Kidney epithelial cell (primary cell): Measurements from ENCODE around the gene PPP1R14D. TPM values are rescaled to one million over a fixed set of nuclear protein-coding genes. Genes with fewer than 3 reads are reported as not detected.

Source experiments
- DNase-seq: peaks from one replicate; pipeline ENCODE4 v3.0.0-alpha.2; 2010; ENCODE audit warnings: low read depth
- H3K27me3 ChIP-seq: 2 replicates; pipeline ENCODE4 v1.6.0; 2011; ENCODE audit warnings: low read length; ENCODE audit not compliant: control insufficient read depth, insufficient read depth
- H3K36me3 ChIP-seq: 2 replicates; pipeline ENCODE4 v1.5.1; 2011; ENCODE audit warnings: low read length; ENCODE audit not compliant: control insufficient read depth, insufficient read depth
- H3K4me3 ChIP-seq: 2 replicates; pipeline ENCODE4 v1.5.1; 2011; ENCODE audit warnings: low read depth, mild to moderate bottlenecking, control low read depth, low read length
- total RNA-seq: library from RNA; depleted of rRNA; stranded (reverse); fragments of >200 nt; gene quantifications from 2 replicates; pipeline ENCODE4 v1.2.3, GENCODE V29; 2015
- TF ChIP-seq, protein P1 (sequence below): IDR thresholded peaks from 2 replicates; pipeline ENCODE4 v1.5.1; 2011; ENCODE audit warnings: mild to moderate bottlenecking, moderate library complexity, low read length, control low read depth, inconsistent platforms; ENCODE audit not compliant: insufficient read depth, poor library complexity, severe bottlenecking

PPP1R14D gene
- total RNA-seq, 1 donor from 2014 or later: not detected

DNA sequence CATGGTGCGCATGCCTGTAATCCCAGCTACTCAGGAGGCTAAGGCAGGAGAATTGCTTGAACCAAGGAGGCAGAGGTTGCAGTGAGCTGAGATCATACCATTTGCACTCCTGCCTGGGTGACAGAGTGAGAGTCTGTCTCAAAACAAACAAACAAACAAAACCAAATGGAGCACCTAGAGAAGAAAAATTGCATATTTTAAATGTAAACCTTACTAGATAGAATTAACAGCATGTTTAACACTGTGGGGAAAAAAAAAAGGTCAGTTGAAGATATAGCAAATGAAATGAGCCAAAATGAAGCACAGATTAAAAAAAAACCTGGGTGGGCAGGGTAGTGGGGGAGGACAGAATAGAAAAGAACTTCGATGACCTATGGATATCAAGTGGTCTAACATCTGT, 7.3 kb downstream of the PPP1R14D start:
- TF ChIP-seq, protein P1, sequence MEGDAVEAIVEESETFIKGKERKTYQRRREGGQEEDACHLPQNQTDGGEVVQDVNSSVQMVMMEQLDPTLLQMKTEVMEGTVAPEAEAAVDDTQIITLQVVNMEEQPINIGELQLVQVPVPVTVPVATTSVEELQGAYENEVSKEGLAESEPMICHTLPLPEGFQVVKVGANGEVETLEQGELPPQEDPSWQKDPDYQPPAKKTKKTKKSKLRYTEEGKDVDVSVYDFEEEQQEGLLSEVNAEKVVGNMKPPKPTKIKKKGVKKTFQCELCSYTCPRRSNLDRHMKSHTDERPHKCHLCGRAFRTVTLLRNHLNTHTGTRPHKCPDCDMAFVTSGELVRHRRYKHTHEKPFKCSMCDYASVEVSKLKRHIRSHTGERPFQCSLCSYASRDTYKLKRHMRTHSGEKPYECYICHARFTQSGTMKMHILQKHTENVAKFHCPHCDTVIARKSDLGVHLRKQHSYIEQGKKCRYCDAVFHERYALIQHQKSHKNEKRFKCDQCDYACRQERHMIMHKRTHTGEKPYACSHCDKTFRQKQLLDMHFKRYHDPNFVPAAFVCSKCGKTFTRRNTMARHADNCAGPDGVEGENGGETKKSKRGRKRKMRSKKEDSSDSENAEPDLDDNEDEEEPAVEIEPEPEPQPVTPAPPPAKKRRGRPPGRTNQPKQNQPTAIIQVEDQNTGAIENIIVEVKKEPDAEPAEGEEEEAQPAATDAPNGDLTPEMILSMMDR: no peak
- Histone ChIP-seq H3K36me3 (no peaks in the 10 kb centered on the region), H3K27me3 (no peaks in the 10 kb centered on the region), H3K4me3 (no peak overlapping the region)
- no peak for DNase-seq

- TF ChIP-seq, protein P1: no peak
- DNase-seq: no peak
- Histone ChIP-seq H3K36me3 (no peaks in the 10 kb centered on the region), H3K4me3 (no peak overlapping the region), H3K27me3 (no peaks in the 10 kb centered on the region)
Observed at GRCh38 chr15:40819048-40819447, 9.5 kb downstream of the PPP1R14D start.

GRCh38 chr15:40815042-40815698, 13.3 kb downstream of the PPP1R14D start:
- TF ChIP-seq, protein P1: no peak
- Histone ChIP-seq H3K36me3 (no peaks in the 10 kb centered on the region), H3K27me3 (no peaks in the 10 kb centered on the region), H3K4me3 (no peak overlapping the region)
- DNase-seq: no peak

- DNase-seq: no peak
- H3K4me3 ChIP-seq: no peak overlapping the region
- no peaks in the 10 kb centered on the region for H3K36me3 ChIP-seq
- no peaks in the 10 kb centered on the region for H3K27me3 ChIP-seq
- TF ChIP-seq, protein P1: no peak
Observed at GRCh38 chr15:40812721-40813425, 15.6 kb downstream of the PPP1R14D start.

- DNase-seq: no peak
- Histone ChIP-seq H3K36me3 (no peaks in the 10 kb centered on the region), H3K4me3 (no peak overlapping the region), H3K27me3 (no peaks in the 10 kb centered on the region)
- TF ChIP-seq, protein P1: no peak
Observed at GRCh38 chr15:40808861-40809450, 19.6 kb downstream of the PPP1R14D start.
